ENCODE data around the gene CAP1.

The CAP1 gene

GRCh38 chr1:40090652-40091355 is 50.3 kb downstream of the CAP1 start:
- POLR2A ChIA-PET, result no interaction called here
- no peak for TF ChIP-seq PKNOX1 (IDR thresholded peaks at IDR 0.05)
- no peak for TF ChIP-seq ARNT (IDR thresholded peaks at IDR 0.05)
- no peak for TF ChIP-seq SP1 (IDR thresholded peaks at IDR 0.05)
- TF ChIP-seq HDGF (IDR thresholded peaks at IDR 0.05; ENCODE audit: borderline replicate concordance), result no peak
- no peak for TF ChIP-seq L3MBTL2 (conservative IDR thresholded peaks at IDR 0.05)
- TF ChIP-seq ELF4 (IDR thresholded peaks at IDR 0.05), result no peak
- no peak for TF ChIP-seq NFRKB (IDR thresholded peaks at IDR 0.05)
- no peak for TF ChIP-seq FOXM1 (IDR thresholded peaks at IDR 0.05; ENCODE audit: borderline replicate concordance)
- TF ChIP-seq LEF1 (IDR thresholded peaks at IDR 0.05; ENCODE audit: borderline replicate concordance), result no peak
- no peak for TF ChIP-seq SUZ12 (IDR thresholded peaks at IDR 0.05)
- TF ChIP-seq FOXK2 (IDR thresholded peaks at IDR 0.05), result no peak
- TF ChIP-seq BHLHE40 (IDR thresholded peaks at IDR 0.05; ENCODE audit: borderline replicate concordance), result no peak
- no peak for TF ChIP-seq TARDBP (IDR thresholded peaks at IDR 0.05)
- DNase-seq (ENCODE audit: extremely low spot score), result no peak
- CTCF ChIA-PET, result interaction anchor here (0.6 kb wide), 1 partner anchor 17 kb away, joined by 4 read pairs; no protein-coding TSS in a partner anchor

DNA sequence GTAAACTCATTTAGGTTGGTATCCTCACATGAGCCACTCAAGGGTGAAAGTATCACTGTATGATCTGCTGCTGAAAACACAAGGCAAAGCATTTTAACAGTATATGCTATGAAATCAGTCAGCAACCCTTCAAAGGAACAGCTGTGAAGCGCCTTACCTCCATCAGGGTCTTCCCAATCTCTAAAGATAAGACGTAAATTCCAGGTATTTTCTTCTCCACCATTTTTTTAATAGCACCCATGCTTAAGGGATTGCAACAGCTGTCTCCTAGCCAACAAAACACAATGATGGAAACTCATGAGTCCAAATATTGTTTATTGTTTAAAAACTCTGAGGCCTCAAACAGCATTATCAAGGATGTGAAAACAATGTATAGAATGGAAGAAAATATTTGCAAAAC is 51.7 kb downstream of the CAP1 start:
- CTCF ChIA-PET, result no interaction called here
- DNase-seq (ENCODE audit: extremely low spot score), result no peak
- POLR2A ChIA-PET, result no interaction called here

GRCh38 chr1:40092706-40093639 is 52.4 kb downstream of the CAP1 start:
- no peak for TF ChIP-seq FOXM1 (IDR thresholded peaks at IDR 0.05; ENCODE audit: borderline replicate concordance)
- TF ChIP-seq HDGF (IDR thresholded peaks at IDR 0.05; ENCODE audit: borderline replicate concordance), result no peak
- no peak for TF ChIP-seq NFRKB (IDR thresholded peaks at IDR 0.05)
- POLR2A ChIA-PET, result no interaction called here
- CTCF ChIA-PET, result interaction anchor here (1.0 kb wide), 1 partner anchor 51 kb away, joined by 3 read pairs; no protein-coding TSS in a partner anchor
- no peak for DNase-seq (ENCODE audit: extremely low spot score)

More for the DNA sequence above, 51.7 kb downstream of the CAP1 start:
- TF ChIP-seq L3MBTL2 (conservative IDR thresholded peaks at IDR 0.05), result no peak
- TF ChIP-seq SUZ12 (IDR thresholded peaks at IDR 0.05), result no peak
- TF ChIP-seq ZNF384 (IDR thresholded peaks at IDR 0.05), result no peak
- no peak for TF ChIP-seq TARDBP (IDR thresholded peaks at IDR 0.05)
- TF ChIP-seq NFRKB (IDR thresholded peaks at IDR 0.05), result no peak
- no peak for TF ChIP-seq PKNOX1 (IDR thresholded peaks at IDR 0.05)
- TF ChIP-seq FOXA1 (IDR thresholded peaks at IDR 0.05), result no peak
- TF ChIP-seq FOXM1 (IDR thresholded peaks at IDR 0.05; ENCODE audit: borderline replicate concordance), result no peak
- TF ChIP-seq ARNT (IDR thresholded peaks at IDR 0.05), result no peak
- no peak for TF ChIP-seq FOXK2 (IDR thresholded peaks at IDR 0.05)
- TF ChIP-seq CTBP1 (IDR thresholded peaks at IDR 0.05; ENCODE audit: borderline replicate concordance), result no peak
- TF ChIP-seq LEF1 (IDR thresholded peaks at IDR 0.05; ENCODE audit: borderline replicate concordance), result no peak
- TF ChIP-seq BHLHE40 (IDR thresholded peaks at IDR 0.05; ENCODE audit: borderline replicate concordance), result no peak
- TF ChIP-seq SP1 (IDR thresholded peaks at IDR 0.05), result no peak
- TF ChIP-seq HDGF (IDR thresholded peaks at IDR 0.05; ENCODE audit: borderline replicate concordance), result no peak

DNA sequence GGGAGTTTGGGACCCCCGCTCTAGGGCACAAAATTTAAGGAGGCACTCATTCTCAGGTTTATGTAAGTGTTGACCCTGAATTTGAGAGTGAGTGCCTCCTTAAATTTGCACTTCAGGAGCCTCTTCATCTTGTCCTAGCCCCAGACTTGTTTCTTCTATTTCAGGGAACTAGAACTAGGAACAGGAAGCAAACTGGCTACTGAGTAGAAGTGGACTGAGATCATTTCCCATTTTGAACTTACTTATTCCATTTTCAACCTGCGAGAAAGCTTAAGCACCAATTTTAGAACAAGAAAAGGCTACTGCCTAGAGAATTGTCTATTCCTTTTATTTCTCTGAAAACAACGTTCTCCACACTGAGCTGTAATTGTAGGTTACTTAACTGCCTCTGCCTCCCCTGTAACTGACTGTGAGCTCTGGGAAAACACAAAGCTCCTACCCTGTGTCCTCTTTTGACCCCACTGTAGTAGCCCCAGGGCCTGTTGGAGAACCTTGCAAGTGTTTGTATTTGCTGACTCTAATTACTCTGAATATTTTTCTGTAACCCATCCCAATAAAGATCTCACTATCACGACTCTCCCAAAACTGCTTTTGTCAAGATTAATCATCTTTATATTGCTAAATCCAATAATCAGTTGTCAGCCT is 54.1 kb downstream of the CAP1 start:
- POLR2A ChIA-PET, result no interaction called here
- no peak for TF ChIP-seq CTBP1 (IDR thresholded peaks at IDR 0.05; ENCODE audit: borderline replicate concordance)
- TF ChIP-seq TARDBP (IDR thresholded peaks at IDR 0.05), result no peak
- no peak for TF ChIP-seq FOXM1 (IDR thresholded peaks at IDR 0.05; ENCODE audit: borderline replicate concordance)
- TF ChIP-seq ZNF384 (IDR thresholded peaks at IDR 0.05), result no peak
- TF ChIP-seq ELF4 (IDR thresholded peaks at IDR 0.05), result no peak
- TF ChIP-seq ARNT (IDR thresholded peaks at IDR 0.05), result no peak
- TF ChIP-seq NFRKB (IDR thresholded peaks at IDR 0.05), result no peak
- TF ChIP-seq L3MBTL2 (conservative IDR thresholded peaks at IDR 0.05), result no peak
- TF ChIP-seq LEF1 (IDR thresholded peaks at IDR 0.05; ENCODE audit: borderline replicate concordance), result no peak
- TF ChIP-seq FOXA1 (IDR thresholded peaks at IDR 0.05), result no peak
- TF ChIP-seq PKNOX1 (IDR thresholded peaks at IDR 0.05), result no peak
- TF ChIP-seq HDGF (IDR thresholded peaks at IDR 0.05; ENCODE audit: borderline replicate concordance), result no peak
- TF ChIP-seq SUZ12 (IDR thresholded peaks at IDR 0.05), result no peak
- TF ChIP-seq FOXK2 (IDR thresholded peaks at IDR 0.05), result no peak
- no peak for TF ChIP-seq SP1 (IDR thresholded peaks at IDR 0.05)
- TF ChIP-seq BHLHE40 (IDR thresholded peaks at IDR 0.05; ENCODE audit: borderline replicate concordance), result no peak
- DNase-seq (ENCODE audit: extremely low spot score), result no peak
- CTCF ChIA-PET, result no interaction called here

DNA sequence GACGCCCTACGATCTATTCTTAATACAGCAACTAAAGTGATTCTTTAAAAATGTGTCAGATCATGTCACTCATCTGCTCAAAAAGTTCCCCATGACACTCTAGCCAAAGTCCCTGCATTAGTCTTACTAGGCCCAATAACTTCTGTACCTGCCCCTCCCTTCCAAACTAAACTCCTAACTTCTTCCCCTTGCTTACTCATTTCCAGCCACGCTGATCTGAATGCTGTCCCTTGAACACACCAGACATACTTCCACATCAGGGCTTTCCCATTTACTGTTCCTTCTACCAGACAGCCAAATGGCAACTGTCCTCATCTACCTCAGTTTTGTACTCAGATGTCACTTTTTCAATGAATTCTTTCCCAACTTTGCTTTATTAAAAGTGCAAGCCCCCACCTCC is 55.3 kb downstream of the CAP1 start:
- CTCF ChIA-PET, result no interaction called here
- DNase-seq (ENCODE audit: extremely low spot score), result no peak
- TF ChIP-seq ELF4 (IDR thresholded peaks at IDR 0.05), result no peak
- TF ChIP-seq ZNF384 (IDR thresholded peaks at IDR 0.05), result no peak
- no peak for TF ChIP-seq FOXK2 (IDR thresholded peaks at IDR 0.05)
- TF ChIP-seq L3MBTL2 (conservative IDR thresholded peaks at IDR 0.05), result no peak
- no peak for TF ChIP-seq BHLHE40 (IDR thresholded peaks at IDR 0.05; ENCODE audit: borderline replicate concordance)
- TF ChIP-seq LEF1 (IDR thresholded peaks at IDR 0.05; ENCODE audit: borderline replicate concordance), result no peak
- no peak for TF ChIP-seq PKNOX1 (IDR thresholded peaks at IDR 0.05)
- no peak for TF ChIP-seq NFRKB (IDR thresholded peaks at IDR 0.05)
- TF ChIP-seq TARDBP (IDR thresholded peaks at IDR 0.05), result no peak
- TF ChIP-seq CTBP1 (IDR thresholded peaks at IDR 0.05; ENCODE audit: borderline replicate concordance), result no peak
- no peak for TF ChIP-seq SUZ12 (IDR thresholded peaks at IDR 0.05)
- TF ChIP-seq ARNT (IDR thresholded peaks at IDR 0.05), result no peak
- TF ChIP-seq FOXM1 (IDR thresholded peaks at IDR 0.05; ENCODE audit: borderline replicate concordance), result no peak
- no peak for TF ChIP-seq SP1 (IDR thresholded peaks at IDR 0.05)
- no peak for TF ChIP-seq HDGF (IDR thresholded peaks at IDR 0.05; ENCODE audit: borderline replicate concordance)
- TF ChIP-seq FOXA1 (IDR thresholded peaks at IDR 0.05), result no peak
- POLR2A ChIA-PET, result no interaction called here

Data from HEK293T (cell line).